HepG2 (cell line): ENCODE data around the gene C1orf198. TPM values are rescaled to one million over a fixed set of nuclear protein-coding genes. Genes with fewer than 3 reads are reported as not detected.
A peak's percentile ranks its signal among the peaks of the same experiment; 100 is the strongest.

ENCODE experiments used
- ATAC-seq: fragments of 200-7000 bp; cut with Tn5 transposase; 3 replicates; pipeline ENCODE4 v1.9.1; 2020; ENCODE audit warnings: mild to moderate bottlenecking, moderate library complexity
- BruUV-seq: library from RNA; stranded (reverse); fragments of 400-500 nt; replicated peaks from 2 replicates; lab custom pipeline; 2021; lab: Mats Ljungman, UMichigan
- CTCF ChIA-PET: fragments of 300-600 bp; formaldehyde crosslinking; extraction: SDS; loops from one replicate; lab custom pipeline; 2021; ENCODE audit warnings: low total read pairs, inconsistent platforms, low intra/inter-chr PET ratio; lab: Yijun Ruan, JAX
- POLR2A ChIA-PET: fragments of 350-600 bp; sonication (Branson Sonifier 250); formaldehyde crosslinking; loops from one replicate; lab custom pipeline; 2020; ENCODE audit warnings: antibody characterized with exemption, inconsistent platforms; lab: Yijun Ruan, JAX
- DNase-seq: peaks from one replicate; pipeline ENCODE4 v3.0.0-alpha.2; 2015; ENCODE audit warnings: low spot score
- FAIRE-seq: peaks from 3 replicates; lab custom pipeline; 2011; peaks lifted over from hg19 to GRCh38; lab: Jason Lieb, UNC
- H2AFZ ChIP-seq: one replicate; pipeline ENCODE4 v1.6.1; 2011; ENCODE audit warnings: low read length, inconsistent platforms
- H3K27ac ChIP-seq: fragments of 300-600 bp; 3 replicates; pipeline ENCODE4 v1.8.0; 2011; ENCODE audit warnings: mixed run types, mild to moderate bottlenecking, mixed read lengths, low read length, inconsistent platforms; ENCODE audit not compliant: insufficient read depth; ENCODE audit errors: extremely low read length
- H3K27me3 ChIP-seq, 2 experiments: fragments of 200-600 bp in 1 of 2; 2 replicates in 1 of 2; 3 replicates in 1 of 2; pipeline versions ENCODE4 v1.6.0 to v1.8.0; 2011; ENCODE audit warnings: low read length in 2 of 2, mild to moderate bottlenecking in 2 of 2, moderate library complexity in 2 of 2, inconsistent platforms in 1 of 2; ENCODE audit not compliant: insufficient read depth in 2 of 2, control insufficient read depth in 1 of 2
- H3K36me3 ChIP-seq, 2 experiments: fragments of 200-600 bp in 1 of 2; replicated peaks in 1 of 2; 2 replicates in 1 of 2; 3 replicates in 1 of 2; pipeline versions ENCODE4 v1.5.1 to v1.8.0; 2011; ENCODE audit warnings: low read length in 2 of 2, inconsistent platforms in 1 of 2; ENCODE audit not compliant: insufficient read depth in 2 of 2, control insufficient read depth in 1 of 2
- H3K4me1 ChIP-seq: 2 replicates; pipeline ENCODE4 v1.5.1; 2012; ENCODE audit warnings: low read length, inconsistent platforms; ENCODE audit not compliant: insufficient read depth
- H3K4me2 ChIP-seq: 2 replicates; pipeline ENCODE4 v1.6.0; 2011; ENCODE audit warnings: low read depth, low read length, inconsistent platforms
- H3K4me3 ChIP-seq, 3 experiments: fragments of 200-600 bp in 1 of 3; sonication (generic), shearing (Covaris generic) in 1 of 3; replicated peaks in 1 of 3; 2 replicates each; pipeline ENCODE4 v1.5.1; 2011 to 2016; ENCODE audit warnings: low read length in 3 of 3, inconsistent platforms in 2 of 3, low read depth in 2 of 3, mild to moderate bottlenecking in 2 of 3, control low read depth in 1 of 3, mixed read lengths in 1 of 3; ENCODE audit not compliant: insufficient read depth in 1 of 3
- H3K79me2 ChIP-seq: one replicate; pipeline ENCODE4 v1.6.1; 2011; ENCODE audit warnings: low read length, inconsistent platforms; ENCODE audit not compliant: insufficient read depth
- H3K9ac ChIP-seq: 2 replicates; pipeline ENCODE4 v1.6.0; 2011; ENCODE audit warnings: mild to moderate bottlenecking, low read depth, low read length, inconsistent platforms; ENCODE audit not compliant: insufficient read depth
- H3K9me3 ChIP-seq: 2 replicates; pipeline ENCODE4 v1.5.1; 2012; ENCODE audit warnings: mild to moderate bottlenecking, low read length
- H4K20me1 ChIP-seq: 2 replicates; pipeline ENCODE4 v1.6.0; 2011; ENCODE audit warnings: inconsistent platforms, mild to moderate bottlenecking, low read length, moderate library complexity; ENCODE audit not compliant: insufficient read depth
- CCAR2 ChIP-seq: fragments of 200-400 bp; formaldehyde crosslinking; optimal IDR thresholded peaks from 2 replicates; pipeline ENCODE3; 2018; ENCODE audit warnings: low read depth, mild to moderate bottlenecking, low read length, moderate library complexity
- CENPX ChIP-seq: sonication (generic); formaldehyde crosslinking; IDR thresholded peaks from 2 replicates; pipeline ENCODE4 v1.9.0; 2021; ENCODE audit warnings: mild to moderate bottlenecking, missing genetic modification reagents, moderate library complexity
- CREBL2 ChIP-seq: sonication (generic); formaldehyde crosslinking; IDR thresholded peaks from 2 replicates; pipeline ENCODE4 v1.8.1; 2023; ENCODE audit warnings: missing genetic modification reagents, mild to moderate bottlenecking, borderline replicate concordance
- FOXP4 ChIP-seq: sonication (generic); formaldehyde crosslinking; IDR thresholded peaks from 2 replicates; pipeline ENCODE4 v1.4.0; 2020; ENCODE audit warnings: missing genetic modification reagents
- KAT2B ChIP-seq: fragments of 150-350 bp; IDR thresholded peaks from 2 replicates; pipeline ENCODE4 v1.6.1; 2014; ENCODE audit warnings: low read depth, low read length, borderline replicate concordance
- TEAD3 ChIP-seq: optimal IDR thresholded peaks from 2 replicates; pipeline ENCODE3; 2016; ENCODE audit warnings: borderline replicate concordance
- ZFP82 ChIP-seq: sonication (generic); formaldehyde crosslinking; IDR thresholded peaks from 2 replicates; pipeline ENCODE4 v1.5.1; 2020; ENCODE audit warnings: mild to moderate bottlenecking, missing genetic modification reagents, borderline replicate concordance
- WGBS: methylation state at CpG from one replicate; pipeline ENCODE4 v1.1.6; 2017; ENCODE audit warnings: low lambda C conversion rate; 5-methylcytosine and 5-hydroxymethylcytosine counted together
- in situ Hi-C: cut with HindIII; loops from 2 replicates; pipeline ENCODE4 v1.10.0; 2017; ENCODE audit warnings: low pct_unique_long_range_greater_than_20kb; ENCODE audit not compliant: extremely low pct_ligation_motif_present
- intact Hi-C: fragments of 100-400 bp; cut with micrococcal nuclease; formaldehyde crosslinking; loops from one replicate; pipeline ENCODE4 v1.10.0; 2022; ENCODE audit not compliant: unreplicated experiment
- polyA plus RNA-seq, 8 experiments: library from polyadenylated mRNA; depleted of rRNA in 3 of 8; stranded (reverse) in 7 of 8; unstranded in 1 of 8; fragments of >200 nt; fragmentation: Illumina TruSeq in 4 of 8; extraction: Trizol in 4 of 8; gene quantifications; 2 replicates each; pipeline versions ENCODE4 v1.2.1 to v1.2.3, GENCODE V29; 2011 to 2016; ENCODE audit warnings: low read depth in 4 of 8, missing spikeins in 1 of 8, mixed read lengths in 1 of 8; ENCODE audit not compliant: insufficient read depth in 1 of 8
- total RNA-seq, 5 experiments: library from RNA; depleted of rRNA; stranded (reverse); fragments of >200 nt; fragmentation: Illumina TruSeq; extraction: Trizol; gene quantifications; 2 replicates each; pipeline ENCODE4 v1.2.3, GENCODE V29; 2016; ENCODE audit warnings: low read depth in 1 of 5

Gene C1orf198
- total and polyA plus RNA-seq, 2 of the 13 experiments (the other 11 are each of a cell fraction or from before 2014, with no cell fraction given) = 12.7 to 13.4 TPM

GRCh38 chr1:230894032-230894431 lies 25.7 kb upstream of the C1orf198 start:
- H3K79me2 ChIP-seq = no peaks in the 10 kb centered on the region
- no peak overlapping the region for H3K4me2 ChIP-seq
- no peak overlapping the region for H3K9ac ChIP-seq
- H2AFZ ChIP-seq = no peak overlapping the region
- no peak for FAIRE-seq
- BruUV-seq = no TSS peak
- no peaks in the 10 kb centered on the region for H3K36me3 ChIP-seq
- ChIA-PET POLR2A (no interaction called here), CTCF (no interaction called here)
- WGBS = 6% methylated on average over 6 of the region's 6 CpGs
- peak; percentile 83 for ATAC-seq
- peaks cover 9% of the 10 kb centered on the region; the same call in 1 of the 2 replicates for H3K4me1 ChIP-seq
- H3K27ac ChIP-seq = no peak overlapping the region
- no peak overlapping the region for H3K4me3 ChIP-seq
- H4K20me1 ChIP-seq = no peaks in the 10 kb centered on the region
- no peak for DNase-seq
- in situ Hi-C loops = no loop called here
- TF ChIP-seq CCAR2 = no peak
- peak; percentile 73 for TF ChIP-seq TEAD3 (CRISPR knock-in tag)
- TF ChIP-seq, all 625 proteins: peak for 1
- no peaks in the 10 kb centered on the region for H3K9me3 ChIP-seq
- intact Hi-C loops = no loop called here
- H3K27me3 ChIP-seq = no peaks in the 10 kb centered on the region; a peak in 2 of 5 replicates

GRCh38 chr1:230892018-230892491 lies 23.7 kb upstream of the C1orf198 start:
- ATAC-seq = no peak
- no peak for TF ChIP-seq KAT2B
- TF ChIP-seq FOXP4 (CRISPR knock-in tag) = no peak
- TF ChIP-seq CENPX (CRISPR knock-in tag) = no peak
- TF ChIP-seq ZFP82 (CRISPR knock-in tag) = no peak
- no peak for TF ChIP-seq CREBL2 (CRISPR knock-in tag)

More at GRCh38 chr1:230892018-230892491, 23.7 kb upstream of the C1orf198 start:
- Histone ChIP-seq H3K9me3 (no peaks in the 10 kb centered on the region), H3K27me3 (no peaks in the 10 kb centered on the region; a peak in 1 of 5 replicates), H3K36me3 (no peaks in the 10 kb centered on the region), H2AFZ (peak overlapping the region; percentile 27), H3K9ac (no peak overlapping the region), H3K4me3 (no peak overlapping the region), H3K79me2 (no peaks in the 10 kb centered on the region), H3K4me1 (peaks cover 9% of the 10 kb centered on the region; the same call in 1 of the 2 replicates), H4K20me1 (no peaks in the 10 kb centered on the region), H3K4me2 (no peak overlapping the region), H3K27ac (no peak overlapping the region)
- intact Hi-C loops (no loop called here), in situ Hi-C loops (no loop called here)
- WGBS = 59% methylated on average over 6 of the region's 6 CpGs
- ChIA-PET POLR2A (no interaction called here), CTCF (no interaction called here)
- BruUV-seq = no TSS peak
- no peak for FAIRE-seq
- no peak for DNase-seq
